Endothelial cell of umbilical vein (primary cell): ENCODE measurements around the gene SPIRE2. TPM values are rescaled to one million over a fixed set of nuclear protein-coding genes. Genes with fewer than 3 reads are reported as not detected.

Source experiments
- BruUV-seq: library from RNA; stranded (reverse); fragments of 400-500 nt; replicated peaks from 2 replicates; lab custom pipeline; 2021; lab: Mats Ljungman, UMichigan
- CTCF ChIA-PET: fragments of 300-600, 350-600 bp; sonication (Branson Sonifier 250); formaldehyde crosslinking; loops from one replicate; lab custom pipeline; 2021; ENCODE audit warnings: antibody characterized with exemption, inconsistent platforms; lab: Charles Lee
- POLR2A ChIA-PET: fragments of 300-600, 350-600 bp; sonication (Branson Sonifier 250); formaldehyde crosslinking; loops from one replicate; lab custom pipeline; 2021; ENCODE audit warnings: antibody characterized with exemption, inconsistent platforms; lab: Charles Lee
- DNase-seq: peaks from one replicate; pipeline ENCODE4 v3.0.0-alpha.2; 2011; ENCODE audit warnings: low read depth, low spot score
- FAIRE-seq: peaks from 2 replicates; lab custom pipeline; 2011; peaks lifted over from hg19 to GRCh38; lab: Jason Lieb, UNC
- H2AFZ ChIP-seq: 2 replicates; pipeline ENCODE4 v1.6.0; 2012; ENCODE audit warnings: low read depth, low read length, control low read depth, inconsistent platforms
- H3K27ac ChIP-seq: 2 replicates; pipeline ENCODE4 v1.5.1; 2011; ENCODE audit warnings: low read depth, mild to moderate bottlenecking, control low read depth, low read length, moderate library complexity; ENCODE audit not compliant: insufficient read depth
- H3K27me3 ChIP-seq, 2 experiments: 2 replicates each; pipeline versions ENCODE4 v1.6.0 to v1.6.1; 2011; ENCODE audit warnings: low read length in 2 of 2, mixed read lengths in 1 of 2; ENCODE audit not compliant: control insufficient read depth in 2 of 2, insufficient read depth in 2 of 2
- H3K36me3 ChIP-seq, 2 experiments: 2 replicates in 1 of 2; 3 replicates in 1 of 2; pipeline ENCODE4 v1.5.1; 2011; ENCODE audit warnings: low read length in 2 of 2, mild to moderate bottlenecking in 1 of 2, moderate library complexity in 1 of 2; ENCODE audit not compliant: control insufficient read depth in 2 of 2, insufficient read depth in 2 of 2; ENCODE audit errors: extremely low read depth in 1 of 2
- H3K4me1 ChIP-seq: 3 replicates; pipeline ENCODE4 v1.5.1; 2011; ENCODE audit warnings: mild to moderate bottlenecking, low read length; ENCODE audit not compliant: control insufficient read depth, insufficient read depth; ENCODE audit errors: extremely low read depth
- H3K4me2 ChIP-seq: 2 replicates; pipeline ENCODE4 v1.6.1; 2011; ENCODE audit warnings: low read length, control low read depth, mixed read lengths; ENCODE audit not compliant: insufficient read depth
- H3K4me3 ChIP-seq, 3 experiments: fragments of 200-600 bp in 1 of 3; sonication (generic), shearing (Covaris generic) in 1 of 3; replicated peaks in 1 of 3; 2 replicates each; pipeline ENCODE4 v1.5.1; 2011 to 2016; ENCODE audit warnings: control low read depth in 3 of 3, low read length in 3 of 3, mild to moderate bottlenecking in 2 of 3, inconsistent platforms in 1 of 3, low read depth in 1 of 3, moderate library complexity in 1 of 3; ENCODE audit not compliant: insufficient read depth in 1 of 3
- H3K79me2 ChIP-seq: 2 replicates; pipeline ENCODE4 v1.6.0; 2012; ENCODE audit warnings: low read length, inconsistent platforms; ENCODE audit not compliant: control insufficient read depth, insufficient read depth
- H3K9ac ChIP-seq: replicated peaks from 2 replicates; pipeline ENCODE3; 2011; ENCODE audit warnings: low read length, control low read depth; ENCODE audit not compliant: insufficient read depth; ENCODE audit errors: extremely low read depth
- H3K9me1 ChIP-seq: replicated peaks from 3 replicates; pipeline ENCODE4 v1.6.0; 2011; ENCODE audit warnings: mild to moderate bottlenecking, low read length; ENCODE audit not compliant: control insufficient read depth, insufficient read depth; ENCODE audit errors: extremely low read depth
- H3K9me3 ChIP-seq: replicated peaks from 2 replicates; pipeline ENCODE4 v1.5.1; 2012; ENCODE audit warnings: low read length, inconsistent platforms; ENCODE audit not compliant: control insufficient read depth, insufficient read depth
- H4K20me1 ChIP-seq: replicated peaks from 2 replicates; pipeline ENCODE3; 2011; ENCODE audit warnings: mild to moderate bottlenecking, low read length; ENCODE audit not compliant: control insufficient read depth, insufficient read depth; ENCODE audit errors: extremely low read depth
- EZH2 ChIP-seq: IDR thresholded peaks from 2 replicates; pipeline ENCODE4 v1.6.1; 2012; ENCODE audit warnings: borderline replicate concordance, low read depth, mild to moderate bottlenecking, moderate library complexity, low read length, inconsistent platforms; ENCODE audit not compliant: severe bottlenecking
- FOS ChIP-seq: IDR thresholded peaks from 2 replicates; pipeline ENCODE4 v1.6.1; 2011; ENCODE audit warnings: mild to moderate bottlenecking, low read length, moderate library complexity, borderline replicate concordance; ENCODE audit not compliant: insufficient read depth
- GATA2 ChIP-seq: IDR thresholded peaks from 2 replicates; pipeline ENCODE4 v1.7.0; 2011; ENCODE audit warnings: low read depth, mild to moderate bottlenecking, moderate library complexity, mixed read lengths, low read length; ENCODE audit not compliant: insufficient read length, insufficient read depth
- JUN ChIP-seq: IDR thresholded peaks from 2 replicates; pipeline ENCODE4 v1.6.1; 2011; ENCODE audit warnings: borderline replicate concordance, low read depth; ENCODE audit not compliant: insufficient read length, insufficient read depth
- MYC ChIP-seq: IDR thresholded peaks from one replicate; pipeline ENCODE4 v1.6.1; 2011; ENCODE audit warnings: mild to moderate bottlenecking, low read depth, low read length
- POLR2A ChIP-seq: IDR thresholded peaks from 2 replicates; pipeline ENCODE4 v1.6.1; 2012; ENCODE audit warnings: low read depth, mild to moderate bottlenecking, control low read depth, low read length
- POLR2AphosphoS5 ChIP-seq: IDR thresholded peaks from 2 replicates; pipeline ENCODE4 v1.6.1; 2012; ENCODE audit warnings: low read depth, mild to moderate bottlenecking, control low read depth, low read length, moderate library complexity; ENCODE audit not compliant: insufficient read depth
- dilution Hi-C: fragments of 300-500 bp; cut with MboI; formaldehyde crosslinking; loops from one replicate; pipeline ENCODE4 v1.15.0; 2019; ENCODE audit warnings: low sequenced_read_pairs; ENCODE audit not compliant: extremely low pct_ligation_motif_present
- intact Hi-C: fragments of 100-400 bp; cut with micrococcal nuclease; formaldehyde crosslinking; loops from one replicate; pipeline ENCODE4 v1.10.0; 2022
- polyA plus RNA-seq, 4 experiments: library from polyadenylated mRNA; depleted of rRNA in 3 of 4; stranded (reverse) in 3 of 4; unstranded in 1 of 4; fragments of >200 nt; gene quantifications; 2 replicates each; pipeline versions ENCODE4 v1.2.1 to v1.2.3, GENCODE V29; 2011 to 2012; ENCODE audit warnings: missing spikeins in 1 of 4
- total RNA-seq: library from RNA; stranded (reverse); gene quantifications from 2 replicates; pipeline ENCODE4 v1.2.3, GENCODE V29; 2021
- TF ChIP-seq, protein P1 (sequence below): IDR thresholded peaks from 2 replicates; pipeline ENCODE4 v1.6.1; 2011; ENCODE audit not compliant: insufficient read depth, insufficient read length
- TF ChIP-seq, protein P2 (sequence below), 2 donors: IDR thresholded peaks; 1 replicate in 1 of 2; 2 replicates in 1 of 2; pipeline ENCODE4 v1.5.1; 2011; ENCODE audit warnings: low read length in 2 of 2, mild to moderate bottlenecking in 2 of 2, moderate library complexity in 2 of 2, control low read depth in 1 of 2, inconsistent platforms in 1 of 2, low read depth in 1 of 2; ENCODE audit not compliant: insufficient read depth in 1 of 2; ENCODE audit errors: extremely low read depth in 1 of 2

Gene SPIRE2
- total and polyA plus RNA-seq, 2 donors (not counting 3 experiments of a cell fraction or from before 2014, with no cell fraction given) = 1.2 to 3.1 TPM

DNA sequence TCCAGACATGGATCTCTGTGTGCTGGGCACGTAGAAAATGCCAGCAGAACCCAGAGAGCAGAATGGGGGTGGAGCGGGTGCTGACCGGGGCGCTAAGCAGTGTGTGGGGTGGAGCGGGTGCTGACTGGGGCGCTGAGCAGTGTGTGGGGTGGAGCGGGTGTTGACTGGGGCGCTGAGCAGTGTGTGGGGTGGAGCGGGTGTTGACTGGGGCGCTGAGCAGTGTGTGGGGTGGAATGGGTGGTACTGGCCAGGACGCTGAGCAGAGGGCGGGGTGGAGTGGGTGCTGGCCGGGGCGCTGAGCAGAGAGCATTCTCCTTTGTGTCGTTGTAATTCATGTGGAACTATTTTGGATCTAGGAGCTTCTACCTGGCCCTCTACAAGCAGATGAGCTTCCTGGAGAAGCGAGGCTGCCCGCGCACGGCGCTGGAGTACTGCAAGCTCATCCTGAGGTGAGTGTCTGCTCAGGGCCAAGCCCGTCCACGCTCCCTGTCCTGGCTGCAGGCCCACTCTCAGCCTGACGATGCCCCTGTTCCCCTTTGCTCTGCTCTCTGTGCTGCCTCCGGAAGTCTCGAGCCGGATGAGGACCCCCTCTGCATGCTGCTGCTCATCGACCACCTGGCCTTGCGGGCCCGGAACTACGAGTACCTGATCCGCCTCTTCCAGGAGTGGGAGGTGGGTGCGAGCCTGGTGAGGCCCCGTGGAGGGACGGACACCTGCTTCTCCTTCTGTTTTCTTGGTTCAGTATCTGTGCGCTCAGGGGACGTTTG is 70.1 kb downstream of the SPIRE2 start:
- no peak for DNase-seq
- no peak overlapping the region for H3K4me2 ChIP-seq
- no peak overlapping the region for H2AFZ ChIP-seq
- no peaks in the 10 kb centered on the region for H3K79me2 ChIP-seq
- no TSS peak for BruUV-seq
- no peaks in the 10 kb centered on the region for H3K27me3 ChIP-seq
- H3K27ac ChIP-seq = no peak overlapping the region
- TF ChIP-seq POLR2A = no peak
- TF ChIP-seq, protein P1, sequence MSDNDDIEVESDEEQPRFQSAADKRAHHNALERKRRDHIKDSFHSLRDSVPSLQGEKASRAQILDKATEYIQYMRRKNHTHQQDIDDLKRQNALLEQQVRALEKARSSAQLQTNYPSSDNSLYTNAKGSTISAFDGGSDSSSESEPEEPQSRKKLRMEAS = no peak
- no peak for FAIRE-seq
- intact Hi-C loops = no loop called here
- H3K4me3 ChIP-seq = no peak overlapping the region
- ChIA-PET CTCF (interaction anchor here (2.4 kb wide), 1 partner anchor 12 kb away, joined by 11 read pairs; no protein-coding TSS in a partner anchor), POLR2A (no interaction called here)
- peaks cover 13 to 47% of the 10 kb centered on the region in 2 experiments for H3K36me3 ChIP-seq
- no peaks in the 10 kb centered on the region for H3K9me3 ChIP-seq
- dilution Hi-C loops = no loop called here
- peaks cover 2% of the 10 kb centered on the region for H4K20me1 ChIP-seq
- no peak overlapping the region for H3K9ac ChIP-seq
- H3K9me1 ChIP-seq = no peaks in the 10 kb centered on the region
- no peaks in the 10 kb centered on the region for H3K4me1 ChIP-seq

DNA sequence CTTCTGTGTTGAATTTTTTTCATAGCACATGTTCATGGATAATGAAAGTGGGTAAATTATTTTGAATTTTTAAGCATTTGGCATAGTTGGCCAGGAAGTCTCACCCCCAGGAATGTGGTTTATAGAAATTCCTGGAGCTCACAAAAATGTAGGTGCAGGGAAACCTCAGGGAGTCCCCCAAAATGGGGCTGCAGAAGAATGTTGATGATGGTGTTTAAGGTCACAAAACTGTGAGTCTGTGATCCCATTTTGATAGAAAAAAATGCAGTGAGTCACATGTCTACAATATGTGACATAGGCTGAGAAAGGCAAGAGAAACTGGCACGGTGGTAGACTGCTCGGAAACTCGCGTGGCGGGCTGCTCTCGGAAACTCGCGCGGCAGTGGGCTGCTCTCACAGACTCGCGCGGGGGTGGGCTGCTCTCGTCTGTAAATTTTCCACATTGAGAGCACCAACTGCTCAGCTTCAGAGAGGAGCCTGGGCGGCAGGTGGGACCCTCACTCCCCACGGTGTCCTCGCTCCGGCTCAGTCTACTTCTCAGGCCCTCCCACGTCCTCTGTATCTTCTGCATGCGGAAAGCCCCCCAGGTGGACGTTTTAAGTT is 71.7 kb downstream of the SPIRE2 start:
- Histone ChIP-seq H3K4me3 (no peak overlapping the region), H3K27me3 (no peaks in the 10 kb centered on the region)
- POLR2A ChIA-PET = no interaction called here

More for the DNA sequence above, 71.7 kb downstream of the SPIRE2 start:
- Histone ChIP-seq H3K9me3 (no peaks in the 10 kb centered on the region), H3K9ac (no peak overlapping the region), H4K20me1 (peaks cover 2% of the 10 kb centered on the region), H3K27ac (no peak overlapping the region), H3K4me2 (no peak overlapping the region), H3K9me1 (no peaks in the 10 kb centered on the region), H2AFZ (no peak overlapping the region), H3K36me3 (peaks cover 11 to 50% of the 10 kb centered on the region in 2 experiments), H3K79me2 (no peaks in the 10 kb centered on the region), H3K4me1 (no peaks in the 10 kb centered on the region)
- BruUV-seq = no TSS peak
- FAIRE-seq (no peak), DNase-seq (no peak)
- dilution Hi-C loops (no loop called here), intact Hi-C loops (no loop called here)
- CTCF ChIA-PET = interaction anchor here (2.4 kb wide), 1 partner anchor 10 kb away, joined by 11 read pairs; no protein-coding TSS in a partner anchor
- TF ChIP-seq FOS (no peak), EZH2 (no peak), GATA2 (no peak), MYC (no peak), POLR2A (no peak), JUN (no peak), POLR2AphosphoS5 (no peak)
- TF ChIP-seq, protein P2, sequence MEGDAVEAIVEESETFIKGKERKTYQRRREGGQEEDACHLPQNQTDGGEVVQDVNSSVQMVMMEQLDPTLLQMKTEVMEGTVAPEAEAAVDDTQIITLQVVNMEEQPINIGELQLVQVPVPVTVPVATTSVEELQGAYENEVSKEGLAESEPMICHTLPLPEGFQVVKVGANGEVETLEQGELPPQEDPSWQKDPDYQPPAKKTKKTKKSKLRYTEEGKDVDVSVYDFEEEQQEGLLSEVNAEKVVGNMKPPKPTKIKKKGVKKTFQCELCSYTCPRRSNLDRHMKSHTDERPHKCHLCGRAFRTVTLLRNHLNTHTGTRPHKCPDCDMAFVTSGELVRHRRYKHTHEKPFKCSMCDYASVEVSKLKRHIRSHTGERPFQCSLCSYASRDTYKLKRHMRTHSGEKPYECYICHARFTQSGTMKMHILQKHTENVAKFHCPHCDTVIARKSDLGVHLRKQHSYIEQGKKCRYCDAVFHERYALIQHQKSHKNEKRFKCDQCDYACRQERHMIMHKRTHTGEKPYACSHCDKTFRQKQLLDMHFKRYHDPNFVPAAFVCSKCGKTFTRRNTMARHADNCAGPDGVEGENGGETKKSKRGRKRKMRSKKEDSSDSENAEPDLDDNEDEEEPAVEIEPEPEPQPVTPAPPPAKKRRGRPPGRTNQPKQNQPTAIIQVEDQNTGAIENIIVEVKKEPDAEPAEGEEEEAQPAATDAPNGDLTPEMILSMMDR (IDR thresholded peaks at IDR 0.05; ENCODE audit: extremely low read depth in 1 of 2, insufficient read depth in 1 of 2, low read depth in 1 of 2, low read length in 2 of 2) = no peak
- TF ChIP-seq, protein P1 = no peak
